Suppressor macrophage (primary cell): ENCODE results near the gene HGFAC.

Experiments used
- DNase-seq, 4 experiments: peaks; one replicate each; pipeline ENCODE4 v3.0.0-alpha.2; 2020 to 2022

HGFAC gene

GRCh38 chr4:3426465-3427133 lies 15.2 kb upstream of the HGFAC start:
- no peak for DNase-seq

DNA sequence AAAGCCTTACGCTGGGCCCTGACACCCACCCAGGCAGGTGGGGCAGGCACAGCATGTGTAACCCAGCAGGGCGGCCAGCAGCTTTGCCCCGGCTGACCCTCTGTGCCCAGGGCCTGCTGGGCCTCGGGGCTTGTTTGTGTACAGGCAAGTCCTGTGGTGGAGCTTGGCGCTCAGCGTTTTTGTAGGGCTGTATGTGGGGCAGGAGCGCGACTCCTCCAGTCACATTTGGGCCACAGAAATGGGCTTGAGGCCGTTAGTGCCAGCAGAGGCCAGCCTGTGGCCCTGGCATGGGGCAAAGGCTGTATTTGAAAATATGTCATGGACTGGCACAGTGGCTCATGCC lies 14.7 kb upstream of the HGFAC start:
- DNase-seq: no peak

GRCh38 chr4:3427706-3428446 lies 13.9 kb upstream of the HGFAC start:
- DNase-seq: no peak

- no peak for DNase-seq
Measured at GRCh38 chr4:3429651-3430050, 12.1 kb upstream of the HGFAC start.

- no peak for DNase-seq
Measured at GRCh38 chr4:3430524-3430923, 11.2 kb upstream of the HGFAC start.

- no peak for DNase-seq
Measured at GRCh38 chr4:3431446-3431993, 10.2 kb upstream of the HGFAC start.

DNA sequence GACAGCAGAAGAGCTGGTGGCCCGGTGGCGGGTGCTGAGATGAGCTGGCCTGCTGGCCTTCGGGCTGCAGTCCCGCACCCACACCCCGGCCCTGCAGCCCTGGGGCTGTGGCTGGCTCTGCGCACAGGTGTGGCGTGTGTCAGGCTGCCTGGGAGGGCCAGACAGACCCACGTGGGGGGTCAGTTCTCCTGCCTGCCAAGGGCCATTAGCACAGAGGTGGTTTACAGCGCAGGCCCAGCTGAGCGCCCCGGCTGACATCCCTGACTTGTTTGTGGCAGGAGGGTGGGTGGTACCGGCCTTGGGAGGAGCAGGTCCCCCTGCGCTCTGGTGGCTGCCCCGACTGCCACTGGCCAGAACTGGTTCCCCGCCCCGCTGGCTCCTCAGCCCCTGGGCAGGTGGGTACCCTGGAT lies 9.4 kb upstream of the HGFAC start:
- no peak for DNase-seq

GRCh38 chr4:3433138-3433869 lies 8.5 kb upstream of the HGFAC start:
- DNase-seq: no peak

- DNase-seq: no peak
Measured at GRCh38 chr4:3434881-3435685, 6.7 kb upstream of the HGFAC start.

DNA sequence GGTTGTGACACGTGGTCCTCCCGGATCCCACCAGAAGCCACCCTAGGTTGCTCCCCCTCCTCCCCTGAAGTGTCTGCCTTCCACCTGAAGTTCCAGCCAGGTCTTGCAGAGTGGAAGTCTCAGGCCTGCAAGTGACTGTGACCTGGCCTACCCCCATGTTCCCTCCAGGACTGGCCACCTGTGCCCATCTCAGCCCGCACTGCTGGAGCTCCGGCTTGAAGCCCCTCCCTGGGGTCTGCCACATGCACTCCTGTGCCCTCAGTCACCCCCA lies 6.1 kb upstream of the HGFAC start:
- DNase-seq: no peak

GRCh38 chr4:3436048-3436797 lies 5.5 kb upstream of the HGFAC start:
- no peak for DNase-seq

GRCh38 chr4:3436798-3437581 lies 4.8 kb upstream of the HGFAC start:
- peak in 3 of 4 experiments; percentile 40 to 65 (median 43) for DNase-seq

DNA sequence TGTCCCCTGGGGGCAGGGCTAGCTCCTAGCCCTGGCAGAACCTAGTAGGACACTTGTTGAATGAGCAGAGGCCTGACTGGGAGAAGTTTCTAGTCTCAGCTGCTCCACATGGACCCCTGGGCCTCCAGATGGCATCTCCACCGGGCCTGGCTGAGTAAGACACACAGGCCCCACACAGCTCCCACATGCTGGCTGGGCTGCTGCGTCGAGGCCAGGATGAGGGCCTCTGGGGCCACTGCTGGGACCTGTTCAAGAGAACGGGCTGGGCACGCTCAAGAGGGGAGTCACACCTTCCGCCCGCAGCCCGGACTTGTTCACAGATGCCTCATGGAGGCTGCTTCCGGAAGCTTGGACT lies 4.2 kb upstream of the HGFAC start:
- DNase-seq: no peak

GRCh38 chr4:3437998-3438846 lies 3.5 kb upstream of the HGFAC start:
- no peak for DNase-seq

DNA sequence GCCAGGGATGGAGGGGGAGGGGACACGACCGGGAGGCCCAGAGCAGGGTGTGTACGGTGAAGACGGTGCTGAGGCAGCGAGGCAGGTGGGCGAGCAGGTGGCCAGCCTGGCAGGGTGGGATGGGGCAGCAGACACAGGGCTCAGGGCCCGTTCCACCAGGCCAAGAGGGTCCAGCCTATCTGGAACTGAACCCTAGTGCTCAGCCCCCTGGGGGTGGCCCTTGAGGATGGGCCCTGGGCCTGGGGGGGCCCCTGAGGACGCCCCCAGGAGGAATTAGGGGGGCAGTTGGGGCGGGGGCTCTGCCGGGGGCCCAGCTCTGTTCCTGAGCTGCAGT lies 3.0 kb upstream of the HGFAC start:
- no peak for DNase-seq

DNA sequence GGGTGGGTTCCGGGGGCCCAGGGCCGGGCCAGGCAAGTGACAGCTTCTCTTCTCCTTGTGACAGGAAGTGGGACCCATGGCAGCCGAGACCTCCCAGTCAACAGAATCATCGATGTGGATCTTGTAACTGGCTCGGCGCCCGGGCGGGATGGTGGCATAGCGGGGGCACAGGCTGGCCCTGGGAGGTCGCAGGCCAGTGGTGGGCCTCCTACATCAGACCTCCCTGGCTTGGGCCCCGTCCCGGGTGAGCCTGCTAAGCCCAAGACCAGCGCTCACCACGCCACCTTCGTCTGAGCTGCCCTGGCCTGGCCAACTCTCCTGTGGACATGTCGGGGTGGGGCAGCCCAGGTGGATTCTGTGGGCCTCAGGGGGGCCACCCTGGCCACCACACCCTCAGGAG lies 2.4 kb upstream of the HGFAC start:
- DNase-seq: no peak

DNA sequence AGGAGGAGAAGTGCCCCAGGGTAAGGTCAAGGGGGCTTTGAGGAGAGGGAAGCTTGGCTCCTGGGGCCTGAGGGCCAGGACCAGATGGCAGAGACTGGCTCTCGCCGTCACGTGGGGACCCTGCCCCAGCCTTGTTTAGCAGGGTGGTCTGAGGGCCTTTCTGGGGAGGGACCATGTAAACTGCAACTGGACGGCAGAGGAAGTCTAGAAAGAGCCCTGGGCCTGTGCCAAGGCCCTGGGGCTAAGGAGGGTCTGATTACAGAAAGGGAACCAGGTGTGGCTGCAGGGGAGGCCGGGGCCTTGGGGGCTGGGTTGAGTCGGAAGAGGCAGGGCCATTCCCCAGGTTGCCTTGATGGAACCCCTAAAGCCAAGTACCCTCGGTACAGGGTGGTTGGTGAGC lies 1.8 kb upstream of the HGFAC start:
- DNase-seq: no peak

- DNase-seq: peak; percentile 64 to 82 (median 76)
Measured at GRCh38 chr4:3440979-3441500, 728 bp upstream of the HGFAC start.

- no peak for DNase-seq
Measured at GRCh38 chr4:3442460-3442958, 741 bp downstream of the HGFAC start.
